Neural crest cell (in vitro differentiated cells): Measurements from ENCODE around the gene KIF17. TPM values are rescaled to one million over a fixed set of nuclear protein-coding genes. Genes with fewer than 3 reads are reported as not detected.

ENCODE experiments used
- DNase-seq: peaks from one replicate; pipeline ENCODE4 v3.0.0; 2021; ENCODE audit warnings: low read depth, mixed read lengths, low spot score
- H3K27ac Mint-ChIP-seq: one replicate; pipeline ENCODE4 v1.8.0; 2021; ENCODE audit warnings: mild to moderate bottlenecking, mixed read lengths; ENCODE audit not compliant: unreplicated experiment
- H3K27me3 Mint-ChIP-seq: 2 replicates; pipeline ENCODE4 v1.8.0; 2021; ENCODE audit warnings: low read depth, mild to moderate bottlenecking, mixed read lengths
- H3K36me3 Mint-ChIP-seq: 2 replicates; pipeline ENCODE4 v1.8.0; 2021; ENCODE audit warnings: low read depth, mild to moderate bottlenecking, mixed read lengths
- H3K4me1 Mint-ChIP-seq: 2 replicates; pipeline ENCODE4 v1.8.0; 2021; ENCODE audit warnings: mixed read lengths
- H3K4me3 Mint-ChIP-seq: one replicate; pipeline ENCODE4 v1.8.0; 2021; ENCODE audit warnings: mild to moderate bottlenecking, mixed read lengths
- H3K9me3 Mint-ChIP-seq: 2 replicates; pipeline ENCODE4 v1.8.0; 2021; ENCODE audit warnings: mixed read lengths
- total RNA-seq: library from RNA; stranded (reverse); gene quantifications from 2 replicates; pipeline ENCODE4 v1.2.1, GENCODE V29; 2021
- TF ChIP-seq, protein P1 (sequence below): fragments of 200-600 bp; sonication (generic); conservative IDR thresholded peaks from 2 replicates; pipeline ENCODE4 v1.5.0; 2021; ENCODE audit warnings: antibody characterized with exemption, mild to moderate bottlenecking

KIF17 gene
- total RNA-seq, 1 donor from 2014 or later, result 1.6 TPM

DNA sequence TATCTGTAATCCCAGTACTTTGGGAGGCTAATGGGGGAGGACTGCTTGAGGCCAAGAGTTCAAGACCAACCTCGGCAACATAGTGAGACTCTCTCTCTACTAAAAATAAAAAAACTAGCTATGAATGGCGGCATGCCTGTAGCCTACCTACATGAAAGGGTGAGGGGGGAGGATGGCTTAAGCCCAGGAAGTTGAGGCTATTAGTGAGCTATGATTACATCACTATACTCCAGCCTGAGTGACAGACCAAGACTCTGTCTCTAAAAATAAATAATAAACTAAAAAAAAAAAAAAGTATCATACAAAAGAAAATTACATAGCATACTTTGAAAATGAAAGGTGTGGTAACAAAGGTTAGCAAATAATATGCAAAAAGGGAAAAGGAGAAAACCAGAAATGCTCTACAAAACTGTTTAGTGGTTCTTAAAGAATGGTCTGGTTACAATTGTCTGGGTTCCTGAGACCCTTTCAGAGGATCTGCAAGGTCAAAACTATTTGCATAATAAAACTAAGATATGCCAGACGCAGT is 33.7 kb upstream of the KIF17 start:
- Mint-ChIP-seq H3K4me3 (no peak overlapping the region), H3K27me3 (no peaks in the 10 kb centered on the region), H3K9me3 (no peaks in the 10 kb centered on the region), H3K36me3 (peaks cover 13% of the 10 kb centered on the region), H3K4me1 (no peaks in the 10 kb centered on the region), H3K27ac (no peak overlapping the region)
- TF ChIP-seq, protein P1, sequence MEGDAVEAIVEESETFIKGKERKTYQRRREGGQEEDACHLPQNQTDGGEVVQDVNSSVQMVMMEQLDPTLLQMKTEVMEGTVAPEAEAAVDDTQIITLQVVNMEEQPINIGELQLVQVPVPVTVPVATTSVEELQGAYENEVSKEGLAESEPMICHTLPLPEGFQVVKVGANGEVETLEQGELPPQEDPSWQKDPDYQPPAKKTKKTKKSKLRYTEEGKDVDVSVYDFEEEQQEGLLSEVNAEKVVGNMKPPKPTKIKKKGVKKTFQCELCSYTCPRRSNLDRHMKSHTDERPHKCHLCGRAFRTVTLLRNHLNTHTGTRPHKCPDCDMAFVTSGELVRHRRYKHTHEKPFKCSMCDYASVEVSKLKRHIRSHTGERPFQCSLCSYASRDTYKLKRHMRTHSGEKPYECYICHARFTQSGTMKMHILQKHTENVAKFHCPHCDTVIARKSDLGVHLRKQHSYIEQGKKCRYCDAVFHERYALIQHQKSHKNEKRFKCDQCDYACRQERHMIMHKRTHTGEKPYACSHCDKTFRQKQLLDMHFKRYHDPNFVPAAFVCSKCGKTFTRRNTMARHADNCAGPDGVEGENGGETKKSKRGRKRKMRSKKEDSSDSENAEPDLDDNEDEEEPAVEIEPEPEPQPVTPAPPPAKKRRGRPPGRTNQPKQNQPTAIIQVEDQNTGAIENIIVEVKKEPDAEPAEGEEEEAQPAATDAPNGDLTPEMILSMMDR, result no peak
- no peak for DNase-seq

DNA sequence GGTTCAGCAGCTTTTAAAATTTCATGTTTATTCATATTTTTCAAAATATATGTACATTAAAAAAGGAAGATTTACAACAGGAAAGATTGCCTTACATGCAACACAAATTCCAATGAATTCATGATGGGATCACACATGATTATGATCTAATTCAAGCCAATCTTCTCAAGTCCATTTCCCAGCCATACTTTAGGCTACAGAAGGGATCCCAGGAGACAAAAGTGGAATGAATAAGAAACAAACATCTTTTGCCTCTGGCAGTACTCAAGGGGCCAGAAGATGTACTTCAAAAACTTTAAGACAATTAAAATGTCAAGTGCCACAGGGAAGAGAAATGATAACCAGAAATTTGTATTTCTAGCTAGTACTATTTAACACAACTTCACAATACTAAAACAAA is 24.9 kb upstream of the KIF17 start:
- Mint-ChIP-seq H3K27me3 (no peaks in the 10 kb centered on the region), H3K4me1 (no peaks in the 10 kb centered on the region), H3K4me3 (no peak overlapping the region), H3K9me3 (no peaks in the 10 kb centered on the region), H3K27ac (no peak overlapping the region), H3K36me3 (peaks cover 19% of the 10 kb centered on the region)
- no peak for DNase-seq
- TF ChIP-seq, protein P1, result no peak

DNA sequence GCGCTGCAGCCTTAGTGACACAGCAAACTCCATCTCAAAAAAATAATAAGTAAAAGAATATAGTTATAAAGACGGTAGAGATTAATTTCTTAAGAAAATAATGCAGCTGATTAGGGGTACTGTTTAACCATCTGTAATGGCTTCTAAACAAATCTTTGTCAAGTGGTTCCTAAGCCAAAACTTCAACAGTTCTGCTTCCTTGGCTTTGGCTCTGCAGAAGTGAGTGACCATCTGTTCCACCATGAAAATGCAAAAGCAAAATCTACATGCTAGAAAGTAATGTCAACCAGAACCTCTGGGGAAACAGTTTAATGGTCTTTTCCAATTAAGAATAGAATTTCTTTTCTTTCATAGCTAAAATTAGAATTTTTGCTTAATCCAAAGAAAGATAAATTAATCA is 23.0 kb upstream of the KIF17 start:
- Mint-ChIP-seq H3K9me3 (no peaks in the 10 kb centered on the region), H3K4me3 (no peak overlapping the region), H3K4me1 (no peaks in the 10 kb centered on the region), H3K27ac (no peak overlapping the region), H3K27me3 (no peaks in the 10 kb centered on the region), H3K36me3 (peaks cover 19% of the 10 kb centered on the region)
- DNase-seq, result no peak
- TF ChIP-seq, protein P1, result no peak

DNA sequence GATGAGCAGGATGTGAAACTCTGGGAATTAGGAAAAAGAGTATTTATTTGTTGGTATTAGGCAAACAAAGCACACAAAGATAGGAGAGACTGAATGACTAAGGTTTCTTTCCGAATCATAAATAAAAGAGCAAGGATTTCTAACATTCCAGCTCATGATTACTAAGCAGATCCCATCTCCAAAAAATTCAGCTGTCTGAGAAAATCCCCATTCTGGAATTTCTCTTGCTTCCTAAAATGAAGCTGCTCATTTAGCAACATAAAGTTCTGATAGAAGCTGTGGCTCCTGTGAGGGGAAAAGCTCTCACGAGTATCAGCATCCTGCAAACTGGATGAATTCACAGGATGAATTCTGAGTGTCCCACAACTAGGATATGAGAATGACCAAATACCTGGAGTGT is 21.4 kb upstream of the KIF17 start:
- no peak overlapping the region for H3K27ac Mint-ChIP-seq
- peaks cover under 1% of the 10 kb centered on the region for H3K27me3 Mint-ChIP-seq
- TF ChIP-seq, protein P1, result no peak

DNA sequence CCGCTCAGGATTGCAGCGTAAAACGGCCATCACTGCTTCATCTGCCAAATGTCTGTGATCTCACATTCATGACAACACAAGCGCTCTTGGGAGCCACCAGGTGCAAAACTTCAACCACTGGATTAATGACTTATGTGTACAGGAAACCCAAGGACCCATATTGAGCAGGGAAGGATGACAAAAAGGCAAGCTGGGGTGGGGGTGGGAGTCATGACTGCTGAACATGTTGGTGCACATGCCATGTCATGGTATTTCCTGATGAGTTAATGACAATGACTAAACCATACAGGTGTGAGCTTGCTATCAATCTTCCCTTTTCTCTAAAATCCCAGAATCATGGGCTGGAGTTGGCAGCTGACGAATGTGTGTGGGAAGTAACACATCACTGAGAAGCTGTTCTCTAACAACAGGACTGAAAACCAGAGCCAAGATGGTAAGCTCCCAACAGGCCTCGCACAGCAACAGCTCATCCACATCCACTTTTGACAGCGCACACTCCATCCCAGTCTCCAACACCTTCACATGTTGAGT is 17.8 kb upstream of the KIF17 start:
- Mint-ChIP-seq H3K4me3 (no peak overlapping the region), H3K9me3 (no peaks in the 10 kb centered on the region), H3K27me3 (peaks cover 30% of the 10 kb centered on the region), H3K36me3 (peaks cover 9% of the 10 kb centered on the region), H3K4me1 (peaks cover 11% of the 10 kb centered on the region), H3K27ac (peak overlapping the region; percentile 19)
- DNase-seq, result no peak
- TF ChIP-seq, protein P1, result no peak

More for the DNA sequence above, 21.4 kb upstream of the KIF17 start:
- no peak for DNase-seq
- no peak overlapping the region for H3K4me3 Mint-ChIP-seq
- H3K36me3 Mint-ChIP-seq, result peaks cover 13% of the 10 kb centered on the region
- no peaks in the 10 kb centered on the region for H3K4me1 Mint-ChIP-seq
- H3K9me3 Mint-ChIP-seq, result no peaks in the 10 kb centered on the region
